Activated T-helper 1 cell treated with anti-CD3 and anti-CD28 coated beads, Interleukin-12 subunit alpha, Interleukin-12 subunit beta, Interleukin-2, Interleukin-4 antibody, amounts not matched to agents 30 ng/mL and 10 ng/mL and 1 ng/mL, durations not matched to agents 14 hours and 24 hours and 36 hours (primary cell): ENCODE results near the gene ZNF234. TPM values are rescaled to one million over a fixed set of nuclear protein-coding genes. Genes with fewer than 3 reads are reported as not detected.
"Not testable (repeated sequence)": the region's sequence is repeated elsewhere in the genome, so short reads cannot be mapped to it uniquely, and the experiment has no call there.

Experiments
- DNase-seq: peaks from one replicate; pipeline ENCODE4 v3.0.0; 2021; ENCODE audit warnings: low spot score
- H3K27ac Mint-ChIP-seq: one replicate; pipeline ENCODE4 v1.8.0; 2021; ENCODE audit warnings: mild to moderate bottlenecking, mixed read lengths
- H3K27me3 Mint-ChIP-seq: one replicate; pipeline ENCODE4 v1.8.0; 2022; ENCODE audit warnings: mild to moderate bottlenecking, moderate library complexity, mixed read lengths; ENCODE audit not compliant: insufficient read depth
- H3K36me3 Mint-ChIP-seq: one replicate; pipeline ENCODE4 v1.8.0; 2021; ENCODE audit warnings: low read depth, mixed read lengths
- H3K4me1 Mint-ChIP-seq: one replicate; pipeline ENCODE4 v1.8.0; 2021; ENCODE audit warnings: low read depth, mixed read lengths
- H3K4me3 Mint-ChIP-seq: one replicate; pipeline ENCODE4 v1.8.0; 2021; ENCODE audit warnings: mild to moderate bottlenecking, moderate library complexity, mixed read lengths
- H3K9me3 Mint-ChIP-seq: one replicate; pipeline ENCODE4 v1.8.0; 2021; ENCODE audit warnings: mixed read lengths
- intact Hi-C: fragments of 100-400 bp; cut with micrococcal nuclease; formaldehyde crosslinking; loops from one replicate; pipeline ENCODE4 v1.15.1; 2024
- total RNA-seq: library from RNA; stranded (reverse); gene quantifications from 2 replicates; pipeline ENCODE4 v1.2.3, GENCODE V29; 2022

ZNF234 gene
- total RNA-seq, 1 donor from 2014 or later = 10.3 TPM

DNA sequence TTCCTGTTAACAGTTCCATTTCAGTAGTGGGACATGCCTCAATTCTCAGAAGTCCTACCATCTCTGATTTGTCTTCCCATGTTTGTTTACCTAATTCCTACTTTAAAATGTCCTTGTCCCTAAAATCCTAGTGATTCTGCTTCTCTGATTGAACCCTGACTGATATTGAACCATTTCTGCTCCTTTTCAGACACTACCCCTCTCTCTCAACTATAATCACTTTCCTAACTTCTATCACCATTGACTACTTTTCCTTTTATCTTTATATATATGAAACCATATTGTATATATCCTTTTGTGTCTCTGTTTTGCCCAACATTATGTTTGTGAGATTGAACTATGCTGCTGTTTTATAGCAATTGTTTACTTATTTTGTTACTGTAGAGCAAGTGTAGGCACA, 55.4 kb downstream of the ZNF234 start:
- Mint-ChIP-seq H3K4me1 (no peaks in the 10 kb centered on the region), H3K9me3 (peaks cover 24% of the 10 kb centered on the region), H3K27me3 (no peaks in the 10 kb centered on the region), H3K27ac (no peak overlapping the region), H3K36me3 (no peaks in the 10 kb centered on the region), H3K4me3 (no peak overlapping the region)
- intact Hi-C loops = no loop called here
- DNase-seq = no peak

DNA sequence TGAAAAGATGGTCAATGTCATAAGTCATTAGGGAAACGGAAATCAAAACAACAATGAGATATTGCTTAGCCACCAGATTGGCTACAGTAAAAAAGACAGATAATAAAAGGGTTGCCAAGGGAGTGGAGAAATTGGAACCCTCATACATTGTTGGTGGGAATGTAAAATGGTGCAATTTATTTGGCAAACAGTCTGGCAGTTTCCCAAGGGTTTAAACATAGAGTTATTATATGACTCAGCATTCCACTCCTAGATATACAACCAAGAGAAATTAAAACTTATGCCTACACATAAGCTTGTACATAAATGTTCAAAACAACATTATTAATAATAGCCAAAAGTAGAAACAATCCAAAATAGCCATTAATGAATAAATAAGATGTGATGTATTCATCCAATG, 61.1 kb downstream of the ZNF234 start:
- H3K27me3 Mint-ChIP-seq = peaks cover 2% of the 10 kb centered on the region
- intact Hi-C loops = no loop called here
- peaks cover 6% of the 10 kb centered on the region for H3K4me1 Mint-ChIP-seq
- peaks cover 3% of the 10 kb centered on the region for H3K36me3 Mint-ChIP-seq
- H3K9me3 Mint-ChIP-seq = peaks cover 25% of the 10 kb centered on the region
- no peak for DNase-seq
- H3K4me3 Mint-ChIP-seq = no peak overlapping the region
- H3K27ac Mint-ChIP-seq = no peak overlapping the region

DNA sequence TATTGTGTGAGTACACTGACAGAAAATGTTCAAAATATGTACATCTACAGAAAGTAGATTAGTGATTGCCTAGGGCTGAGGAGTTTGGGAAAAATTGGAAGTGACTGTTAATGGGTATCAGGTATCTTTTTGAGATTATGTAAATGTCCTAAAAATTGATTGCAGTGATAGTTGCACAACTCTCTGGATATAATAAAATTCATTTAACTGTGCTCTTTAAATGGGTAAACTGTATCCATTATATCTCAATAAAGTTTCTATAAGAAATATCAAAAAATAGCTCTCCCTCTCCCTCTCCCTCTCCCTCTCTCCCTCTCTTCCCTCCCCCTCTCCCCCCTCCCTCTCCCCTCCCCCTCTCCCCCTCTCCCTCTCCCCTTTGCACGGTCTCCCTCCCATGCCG, 61.6 kb downstream of the ZNF234 start:
- intact Hi-C loops = no loop called here
- no peak for DNase-seq
- Mint-ChIP-seq H3K9me3 (peaks cover 29% of the 10 kb centered on the region), H3K27me3 (peaks cover 2% of the 10 kb centered on the region), H3K36me3 (peaks cover 4% of the 10 kb centered on the region), H3K27ac (no peak overlapping the region), H3K4me1 (peaks cover 11% of the 10 kb centered on the region), H3K4me3 (no peak overlapping the region)

DNA sequence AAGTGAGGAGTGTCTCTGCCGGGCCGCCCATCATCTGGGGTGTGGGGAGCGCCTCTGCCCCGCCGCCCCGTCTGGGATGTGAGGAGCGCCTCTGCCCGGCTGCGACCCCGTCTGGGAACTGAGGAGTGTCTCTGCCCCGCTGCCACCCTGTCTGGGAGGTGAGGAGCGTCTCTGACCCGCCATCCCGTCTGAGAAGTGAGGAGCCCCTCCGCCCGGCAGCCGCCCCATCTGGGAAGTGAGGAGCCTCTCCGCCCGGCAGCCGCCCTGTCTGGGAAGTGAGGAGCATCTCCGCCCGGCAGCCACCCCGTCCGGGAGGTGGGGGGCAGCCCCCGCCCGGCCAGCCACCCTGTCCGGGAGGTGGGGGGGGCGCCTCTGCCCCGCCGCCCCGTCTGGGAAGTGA, 62.5 kb downstream of the ZNF234 start:
- H3K36me3 Mint-ChIP-seq, H3K27ac Mint-ChIP-seq, intact Hi-C loops, H3K27me3 Mint-ChIP-seq, DNase-seq, H3K4me3 Mint-ChIP-seq: not testable (repeated sequence)
- Mint-ChIP-seq H3K9me3 (peaks cover 37% of the 10 kb centered on the region), H3K4me1 (peaks cover 16% of the 10 kb centered on the region)

DNA sequence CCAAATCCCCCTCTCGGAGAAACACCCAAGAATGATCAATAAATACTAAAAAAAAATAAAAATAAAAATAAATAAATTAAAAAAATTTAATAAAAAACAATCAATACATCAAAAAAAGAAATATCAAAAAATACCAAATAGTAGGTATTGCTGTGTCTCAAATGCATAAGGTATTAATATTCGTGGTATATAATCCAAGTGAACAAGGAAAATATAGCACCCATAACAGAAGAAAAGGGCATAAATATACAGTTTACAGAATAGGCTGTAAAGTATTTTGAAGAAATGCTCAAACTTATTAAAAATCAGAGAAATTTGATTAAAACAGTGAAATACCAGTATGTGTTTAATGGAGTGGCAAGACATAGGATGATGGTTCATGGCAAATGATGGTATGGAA, 63.4 kb downstream of the ZNF234 start:
- Mint-ChIP-seq H3K27me3 (peaks cover 2% of the 10 kb centered on the region), H3K27ac (no peak overlapping the region), H3K36me3 (peaks cover 4% of the 10 kb centered on the region), H3K4me3 (no peak overlapping the region), H3K4me1 (peaks cover 16% of the 10 kb centered on the region), H3K9me3 (peaks cover 42% of the 10 kb centered on the region)
- intact Hi-C loops = loop anchor here (5.0 kb wide), 1 partner anchor 202 kb away; the partner anchor contains the start of gene ZNF230
- no peak for DNase-seq

DNA sequence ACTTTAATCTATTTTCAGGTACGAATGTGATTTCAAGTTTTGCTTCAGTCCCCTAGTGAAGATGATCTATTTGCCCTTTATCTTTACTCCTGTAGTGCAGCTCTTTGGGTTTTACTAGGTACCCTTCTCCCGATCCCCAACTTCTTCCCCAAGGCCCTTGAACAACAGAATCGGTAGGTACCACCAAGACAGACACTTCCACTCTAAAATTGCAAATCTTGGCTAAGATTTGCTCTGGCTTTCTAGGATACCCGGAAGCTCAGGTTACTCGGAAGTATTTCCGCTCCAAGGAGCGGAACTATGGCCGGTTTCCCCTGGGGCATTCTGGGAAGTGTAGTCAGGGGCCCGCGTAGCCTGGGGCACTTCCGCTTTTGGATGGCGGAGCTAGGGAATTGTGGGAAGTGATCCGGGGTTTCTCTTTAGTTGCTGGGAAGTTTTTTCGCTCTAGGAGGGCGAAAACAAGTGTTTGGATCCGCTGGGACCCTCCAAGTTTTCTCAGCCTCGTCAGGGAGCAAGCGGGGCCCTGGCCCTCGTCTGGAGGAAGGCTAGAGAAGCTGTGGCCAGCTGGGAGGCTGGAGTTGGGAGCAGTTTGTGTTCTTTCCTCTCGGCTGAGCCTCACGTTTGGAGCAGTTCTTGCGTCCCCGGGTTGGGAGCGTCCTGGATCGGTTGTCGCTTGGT, 65.9 kb downstream of the ZNF234 start:
- H3K4me3 Mint-ChIP-seq = peak overlapping the region; percentile 86
- peaks cover 46% of the 10 kb centered on the region for H3K9me3 Mint-ChIP-seq
- H3K27ac Mint-ChIP-seq = peak overlapping the region; percentile 69
- intact Hi-C loops = loop anchor here (1.0 to 5.0 kb wide), 4 partner anchors 42 to 380 kb away; partner anchors contain the start of genes ZNF226, ZNF230, ZNF283 and ZNF45
- peaks cover 16% of the 10 kb centered on the region for H3K4me1 Mint-ChIP-seq
- H3K36me3 Mint-ChIP-seq = peaks cover 4% of the 10 kb centered on the region
- DNase-seq = peak; percentile 73
- peaks cover 2% of the 10 kb centered on the region for H3K27me3 Mint-ChIP-seq

Other genes with a start within 250 kb of the ZNF234 start
- 11.5 and 13.1 TPM in 2 replicates for gene ZNF45, start 206.3 kb upstream of the ZNF234 start, total RNA-seq
- gene ZNF221, start 190.3 kb upstream of the ZNF234 start, total RNA-seq = 0.56 and 0.75 TPM in 2 replicates
- gene ZNF155, start 157.4 kb upstream of the ZNF234 start, total RNA-seq = 5.2 and 6.5 TPM in 2 replicates
- gene ZNF230, start 138.6 kb upstream of the ZNF234 start, total RNA-seq = 4.0 and 4.3 TPM in 2 replicates
- 1.2 and 1.5 TPM in 2 replicates for gene ZNF222, start 116.2 kb upstream of the ZNF234 start, total RNA-seq
- 0.18 TPM in 1 of 2 replicates, not detected in the other for gene ZNF223, start 89.5 kb upstream of the ZNF234 start, total RNA-seq
- gene ZNF284, start 69.4 kb upstream of the ZNF234 start, total RNA-seq = 1.3 and 1.4 TPM in 2 replicates
- gene ZNF224, start 47.2 kb upstream of the ZNF234 start, total RNA-seq = 18.8 and 20.4 TPM in 2 replicates
- 3.8 and 5.0 TPM in 2 replicates for gene ZNF225, start 28.2 kb upstream of the ZNF234 start, total RNA-seq
- 10.5 and 11.6 TPM in 2 replicates for gene ZNF226, start 23.5 kb downstream of the ZNF234 start, total RNA-seq
- gene ZNF227, start 71.0 kb downstream of the ZNF234 start, total RNA-seq = 21.7 and 22.6 TPM in 2 replicates
- gene ZNF233, start 118.3 kb downstream of the ZNF234 start, total RNA-seq = 0.26 TPM in 1 of 2 replicates, not detected in the other
- 3.8 and 4.7 TPM in 2 replicates for gene ZNF235, start 163.5 kb downstream of the ZNF234 start, total RNA-seq
- gene ZNF112, start 215.1 kb downstream of the ZNF234 start, total RNA-seq = not detected in 2 replicates